Activated B cell treated with CpG ODN at 0.5 μM for 24 hours (primary cell): ENCODE results near the gene MCF2L. TPM values are rescaled to one million over a fixed set of nuclear protein-coding genes. Genes with fewer than 3 reads are reported as not detected.

Experiments
- ATAC-seq: fragments of 200-7000 bp; cut with Tn5 transposase; one replicate; pipeline ENCODE4 v1.10.0; 2021; ENCODE audit warnings: low read depth, mild to moderate bottlenecking, moderate library complexity
- CTCF ChIA-PET: fragments of 350-600 bp; sonication (Branson Sonifier 250); formaldehyde crosslinking; loops from one replicate; lab custom pipeline; 2021; ENCODE audit warnings: antibody characterized with exemption; lab: Charles Lee
- POLR2A ChIA-PET: fragments of 350-600 bp; sonication (Branson Sonifier 250); formaldehyde crosslinking; loops from one replicate; lab custom pipeline; 2021; ENCODE audit warnings: antibody characterized with exemption; lab: Charles Lee
- DNase-seq: peaks from one replicate; pipeline ENCODE4 v3.0.0; 2022
- H3K27ac Mint-ChIP-seq: one replicate; pipeline ENCODE4 v1.8.0; 2020; ENCODE audit warnings: mixed read lengths
- H3K27me3 Mint-ChIP-seq: one replicate; pipeline ENCODE4 v1.8.0; 2021; ENCODE audit warnings: mixed read lengths
- H3K36me3 Mint-ChIP-seq: one replicate; pipeline ENCODE4 v1.8.0; 2021; ENCODE audit warnings: low read depth, mixed read lengths
- H3K4me1 Mint-ChIP-seq: one replicate; pipeline ENCODE4 v1.8.0; 2021; ENCODE audit warnings: mixed read lengths
- H3K4me3 Mint-ChIP-seq: one replicate; pipeline ENCODE4 v1.8.0; 2020; ENCODE audit warnings: mild to moderate bottlenecking, mixed read lengths
- H3K9me3 Mint-ChIP-seq: one replicate; pipeline ENCODE4 v1.8.0; 2020; ENCODE audit warnings: mixed read lengths
- CTCF ChIP-seq: fragments of 200-600 bp; IDR thresholded peaks from one replicate; pipeline ENCODE4 v1.8.0; 2022; ENCODE audit warnings: antibody characterized with exemption, mild to moderate bottlenecking
- intact Hi-C: fragments of 100-400 bp; cut with micrococcal nuclease; formaldehyde crosslinking; loops from one replicate; pipeline ENCODE4 v1.15.1; 2024
- total RNA-seq: library from RNA; stranded (reverse); gene quantifications from 2 replicates; pipeline ENCODE4 v1.2.3, GENCODE V29; 2022

The MCF2L gene
- total RNA-seq, 1 donor from 2014 or later = 3.4 TPM

- no peaks in the 10 kb centered on the region for H3K4me1 Mint-ChIP-seq
- H3K27ac Mint-ChIP-seq = no peak overlapping the region
- ChIA-PET CTCF (no interaction called here), POLR2A (no interaction called here)
- no peaks in the 10 kb centered on the region for H3K36me3 Mint-ChIP-seq
- H3K4me3 Mint-ChIP-seq = no peak overlapping the region
- no peak for TF ChIP-seq CTCF
- ATAC-seq (no peak), DNase-seq (no peak)
- intact Hi-C loops = no loop called here
- peaks cover 5% of the 10 kb centered on the region for H3K27me3 Mint-ChIP-seq
- no peaks in the 10 kb centered on the region for H3K9me3 Mint-ChIP-seq
Observed at GRCh38 chr13:112991609-112992008, 22.6 kb downstream of the MCF2L start.

- peaks cover 6% of the 10 kb centered on the region for H3K27me3 Mint-ChIP-seq
- no peak overlapping the region for H3K27ac Mint-ChIP-seq
- POLR2A ChIA-PET = no interaction called here
- H3K36me3 Mint-ChIP-seq = no peaks in the 10 kb centered on the region
- ATAC-seq (no peak), DNase-seq (no peak)
- no peaks in the 10 kb centered on the region for H3K9me3 Mint-ChIP-seq
- intact Hi-C loops = no loop called here
- no peak overlapping the region for H3K4me3 Mint-ChIP-seq
- CTCF ChIA-PET = no interaction called here
- H3K4me1 Mint-ChIP-seq = no peaks in the 10 kb centered on the region
- no peak for TF ChIP-seq CTCF
Observed at GRCh38 chr13:112992931-112993680, 24.1 kb downstream of the MCF2L start.

- intact Hi-C loops = no loop called here
Observed at GRCh38 chr13:112994084-112994780, 25.2 kb downstream of the MCF2L start.

DNA sequence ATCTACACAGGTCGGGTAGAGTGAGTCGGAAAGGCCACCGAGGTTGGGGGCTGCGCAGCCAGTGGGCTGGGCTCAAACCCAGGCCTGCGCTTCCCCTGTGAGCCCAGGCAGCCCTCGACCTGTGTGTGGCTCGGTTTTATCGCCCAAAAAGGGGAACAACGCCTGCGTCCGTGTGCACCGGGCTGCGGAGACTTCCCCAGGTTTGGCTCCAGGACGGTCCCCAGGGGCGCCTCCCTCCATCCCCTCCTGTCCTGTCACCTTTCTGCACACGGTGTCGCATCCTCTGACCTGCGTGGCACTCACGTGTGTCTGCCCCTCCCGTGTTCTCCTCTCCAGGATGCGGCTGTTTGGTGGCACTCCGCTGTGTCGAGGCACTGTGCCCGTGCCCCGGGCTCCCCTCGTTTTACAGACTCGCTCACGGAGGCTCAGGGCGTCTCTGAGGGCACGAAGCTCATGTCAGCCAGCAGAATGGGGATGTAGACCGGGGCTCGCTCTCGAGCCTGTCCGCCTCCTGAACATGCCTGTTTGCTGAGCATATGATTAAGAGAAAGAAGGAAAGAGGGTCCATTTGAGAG lies 25.9 kb downstream of the MCF2L start:
- peaks cover 14% of the 10 kb centered on the region for H3K27me3 Mint-ChIP-seq
- H3K9me3 Mint-ChIP-seq = no peaks in the 10 kb centered on the region
- TF ChIP-seq CTCF = no peak
- POLR2A ChIA-PET = no interaction called here
- intact Hi-C loops = no loop called here
- no peaks in the 10 kb centered on the region for H3K36me3 Mint-ChIP-seq
- H3K4me3 Mint-ChIP-seq = no peak overlapping the region
- no peaks in the 10 kb centered on the region for H3K4me1 Mint-ChIP-seq
- DNase-seq (no peak), ATAC-seq (no peak)
- no peak overlapping the region for H3K27ac Mint-ChIP-seq
- CTCF ChIA-PET = no interaction called here

More at GRCh38 chr13:112994084-112994780, 25.2 kb downstream of the MCF2L start:
- DNase-seq (no peak), ATAC-seq (no peak)
- H3K4me1 Mint-ChIP-seq = no peaks in the 10 kb centered on the region
- H3K4me3 Mint-ChIP-seq = no peak overlapping the region
- no peaks in the 10 kb centered on the region for H3K36me3 Mint-ChIP-seq
- CTCF ChIA-PET = no interaction called here
- no peak for TF ChIP-seq CTCF
- POLR2A ChIA-PET = no interaction called here
- no peaks in the 10 kb centered on the region for H3K9me3 Mint-ChIP-seq
- H3K27me3 Mint-ChIP-seq = peaks cover 11% of the 10 kb centered on the region
- no peak overlapping the region for H3K27ac Mint-ChIP-seq
